ENCODE data around the gene TIMM10.

DNA sequence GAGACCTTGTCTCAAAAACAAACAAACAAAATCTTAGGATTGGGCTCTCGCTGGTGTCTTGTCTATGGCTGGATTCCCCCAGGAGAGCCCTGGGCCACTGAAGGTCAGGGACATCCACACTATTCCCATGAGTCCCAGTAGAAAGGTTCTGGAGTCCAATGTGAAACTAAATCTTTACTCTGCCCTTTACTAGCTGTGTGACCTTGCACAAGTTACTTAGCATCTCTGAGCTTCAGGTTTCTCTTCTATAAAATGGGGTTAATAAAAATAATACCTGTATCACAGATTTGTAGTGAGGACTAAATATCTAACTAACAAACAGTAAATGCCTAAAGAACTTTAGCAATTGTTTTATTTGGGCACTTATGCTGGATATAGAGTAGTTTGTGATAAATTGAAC, 24.0 kb downstream of the TIMM10 start:
- TF ChIP-seq, protein P1, sequence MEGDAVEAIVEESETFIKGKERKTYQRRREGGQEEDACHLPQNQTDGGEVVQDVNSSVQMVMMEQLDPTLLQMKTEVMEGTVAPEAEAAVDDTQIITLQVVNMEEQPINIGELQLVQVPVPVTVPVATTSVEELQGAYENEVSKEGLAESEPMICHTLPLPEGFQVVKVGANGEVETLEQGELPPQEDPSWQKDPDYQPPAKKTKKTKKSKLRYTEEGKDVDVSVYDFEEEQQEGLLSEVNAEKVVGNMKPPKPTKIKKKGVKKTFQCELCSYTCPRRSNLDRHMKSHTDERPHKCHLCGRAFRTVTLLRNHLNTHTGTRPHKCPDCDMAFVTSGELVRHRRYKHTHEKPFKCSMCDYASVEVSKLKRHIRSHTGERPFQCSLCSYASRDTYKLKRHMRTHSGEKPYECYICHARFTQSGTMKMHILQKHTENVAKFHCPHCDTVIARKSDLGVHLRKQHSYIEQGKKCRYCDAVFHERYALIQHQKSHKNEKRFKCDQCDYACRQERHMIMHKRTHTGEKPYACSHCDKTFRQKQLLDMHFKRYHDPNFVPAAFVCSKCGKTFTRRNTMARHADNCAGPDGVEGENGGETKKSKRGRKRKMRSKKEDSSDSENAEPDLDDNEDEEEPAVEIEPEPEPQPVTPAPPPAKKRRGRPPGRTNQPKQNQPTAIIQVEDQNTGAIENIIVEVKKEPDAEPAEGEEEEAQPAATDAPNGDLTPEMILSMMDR (IDR thresholded peaks at IDR 0.05): no peak
- TF ChIP-seq EZH2 (IDR thresholded peaks at IDR 0.05): no peak
